SK-N-SH treated with all-trans-retinoic acid at 6 μM for 48 hours (cell line): ENCODE data around the gene CRYBA2.

ENCODE experiments used
- ARNTL ChIP-seq: fragments of 450-650 bp; formaldehyde crosslinking; IDR thresholded peaks from 2 replicates; pipeline ENCODE4 v1.5.0; 2020; ENCODE audit warnings: low read depth, mild to moderate bottlenecking, moderate library complexity, borderline replicate concordance
- CSDC2 ChIP-seq: fragments of 250-450 bp; sonication (Bioruptor Pico); IDR thresholded peaks from 2 replicates; pipeline ENCODE4 v1.5.0; 2020; ENCODE audit warnings: mild to moderate bottlenecking, moderate library complexity
- CSRNP3 ChIP-seq: fragments of 250-450 bp; sonication (Bioruptor Pico); IDR thresholded peaks from 2 replicates; pipeline ENCODE4 v1.5.1; 2021; ENCODE audit warnings: mild to moderate bottlenecking, moderate library complexity
- ESRRG ChIP-seq: fragments of 250-450 bp; sonication (Bioruptor Pico); IDR thresholded peaks from 2 replicates; pipeline ENCODE4 v1.6.1; 2021; ENCODE audit warnings: mild to moderate bottlenecking

- TF ChIP-seq ARNTL (CRISPR knock-in tag) = no peak
- TF ChIP-seq CSDC2 = no peak
- no peak for TF ChIP-seq CSRNP3
- TF ChIP-seq ESRRG = no peak
These were observed 34.9 kb upstream of the CRYBA2 start for GRCh38 chr2:219028141-219028540.
